NCI-H1048 (cell line): ENCODE results near the gene CCDC60.

Experiments
- DNase-seq: peaks from one replicate; lab custom pipeline; 2025; lab: John Stamatoyannopoulos, UW

Gene CCDC60

GRCh38 chr12:119446459-119446858, 111.9 kb downstream of the CCDC60 start:
- DNase-seq: no peak

- DNase-seq: no peak
These were observed 112.6 kb downstream of the CCDC60 start for GRCh38 chr12:119447126-119447525.

GRCh38 chr12:119447618-119448017, 113.1 kb downstream of the CCDC60 start:
- no peak for DNase-seq

GRCh38 chr12:119448611-119449131, 114.1 kb downstream of the CCDC60 start:
- no peak for DNase-seq

GRCh38 chr12:119450771-119451170, 116.2 kb downstream of the CCDC60 start:
- DNase-seq: no peak

- DNase-seq: no peak
These were observed 122.3 kb downstream of the CCDC60 start for GRCh38 chr12:119456824-119457223.

GRCh38 chr12:119457271-119457670, 122.7 kb downstream of the CCDC60 start:
- no peak for DNase-seq

GRCh38 chr12:119459481-119459880, 125.0 kb downstream of the CCDC60 start:
- DNase-seq: no peak

GRCh38 chr12:119460876-119461275, 126.3 kb downstream of the CCDC60 start:
- no peak for DNase-seq

GRCh38 chr12:119461636-119462214, 127.2 kb downstream of the CCDC60 start:
- DNase-seq: no peak

- DNase-seq: no peak
These were observed 128.8 kb downstream of the CCDC60 start for GRCh38 chr12:119463211-119463926.

GRCh38 chr12:119468296-119468695, 133.8 kb downstream of the CCDC60 start:
- DNase-seq: no peak

GRCh38 chr12:119475650-119476049, 141.1 kb downstream of the CCDC60 start:
- no peak for DNase-seq

GRCh38 chr12:119476951-119477350, 142.4 kb downstream of the CCDC60 start:
- DNase-seq: no peak

- DNase-seq: no peak
These were observed 144.6 kb downstream of the CCDC60 start for GRCh38 chr12:119479121-119479561.

- no peak for DNase-seq
These were observed 146.0 kb downstream of the CCDC60 start for GRCh38 chr12:119480551-119480950.

GRCh38 chr12:119486599-119487154, 152.1 kb downstream of the CCDC60 start:
- DNase-seq: no peak

GRCh38 chr12:119491814-119492213, 157.3 kb downstream of the CCDC60 start:
- DNase-seq: no peak

- DNase-seq: no peak
These were observed 165.7 kb downstream of the CCDC60 start for GRCh38 chr12:119500209-119500608.

- no peak for DNase-seq
These were observed 166.5 kb downstream of the CCDC60 start for GRCh38 chr12:119501052-119501451.

GRCh38 chr12:119505001-119505400, 170.5 kb downstream of the CCDC60 start:
- no peak for DNase-seq

- no peak for DNase-seq
These were observed 178.4 kb downstream of the CCDC60 start for GRCh38 chr12:119512772-119513497.

- DNase-seq: no peak
These were observed 193.7 kb downstream of the CCDC60 start for GRCh38 chr12:119528241-119528640.
